HG02798 (cell line): Measurements from ENCODE around the gene ADPGK.
"Not testable (repeated sequence)": the region's sequence is repeated elsewhere in the genome, so short reads cannot be mapped to it uniquely, and the experiment has no call there.

Experiments
- ATAC-seq: cut with Tn5 transposase; IDR thresholded peaks from one replicate; pipeline ENCODE4 v1.9.1; 2021; ENCODE audit warnings: mild to moderate bottlenecking; ENCODE audit not compliant: unreplicated experiment, poor library complexity

The ADPGK gene

GRCh38 chr15:72783640-72784455 lies at the start of gene ADPGK:
Gene ADPGK, minus strand, starts transcription at chr15:72783758. Its CDS starts 67 bp downstream, at chr15:72783691.
- ATAC-seq, result peak; percentile 86

DNA sequence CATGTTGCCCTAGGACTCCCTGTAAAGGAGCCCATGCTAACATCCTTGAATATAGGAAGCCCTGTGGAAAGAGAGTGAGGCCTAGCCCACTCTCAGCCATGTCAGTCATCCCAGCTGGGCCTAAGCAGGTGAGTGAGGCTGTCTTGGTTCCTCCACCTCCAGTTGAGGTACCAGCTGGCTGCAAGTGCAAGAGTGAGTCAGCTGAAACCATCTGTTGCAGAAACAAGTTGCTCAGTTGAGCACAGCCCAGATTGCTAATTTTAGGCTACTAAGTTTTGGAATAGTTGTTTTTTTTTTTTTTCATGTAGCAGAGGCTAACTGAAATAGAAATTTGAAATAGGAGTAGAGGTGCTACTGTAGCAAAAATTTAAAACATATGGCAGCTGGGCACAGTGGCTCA lies 43.7 kb upstream of the ADPGK start:
- ATAC-seq, result no peak

- no peak for ATAC-seq
Measured at GRCh38 chr15:72826611-72827010, 43.1 kb upstream of the ADPGK start.

DNA sequence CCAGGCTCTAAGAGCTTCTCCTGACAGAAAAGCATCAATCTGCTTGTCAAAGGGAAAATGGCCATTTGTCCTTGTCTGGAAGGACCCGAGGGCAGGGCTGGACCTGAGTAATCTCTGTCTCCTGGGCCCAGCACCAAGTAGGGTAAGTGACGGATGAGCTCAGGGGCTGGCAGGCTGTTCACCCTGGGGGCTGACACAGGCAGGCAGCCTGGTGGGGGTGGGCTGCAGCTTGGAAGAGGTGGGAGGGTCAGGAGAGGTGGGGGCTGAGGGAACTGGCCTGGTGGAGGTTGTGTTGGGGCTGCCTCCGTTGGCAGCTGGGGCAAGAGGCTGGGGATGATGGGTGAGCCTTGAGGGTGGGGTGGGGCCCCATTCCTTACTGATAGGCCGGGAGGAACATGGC lies 42.3 kb upstream of the ADPGK start:
- no peak for ATAC-seq

DNA sequence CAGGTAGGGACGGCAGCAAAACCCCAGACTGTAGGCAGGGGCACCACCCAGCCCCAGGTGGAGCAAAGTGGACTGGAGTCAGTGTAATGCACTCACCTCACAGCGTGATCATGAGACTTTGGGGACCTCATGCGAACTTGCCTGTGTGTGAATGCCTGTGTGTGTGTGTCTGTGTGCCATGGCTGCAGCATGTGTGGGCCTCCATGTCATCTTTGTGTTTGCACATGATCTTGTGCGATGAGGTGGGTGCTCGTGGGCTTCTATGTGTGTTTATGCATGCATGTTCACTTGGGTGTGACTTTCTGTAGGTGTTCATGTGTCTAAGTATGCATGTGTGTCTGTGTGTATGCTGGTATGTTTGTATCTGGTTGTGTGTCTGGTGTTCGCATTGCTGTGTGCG lies 41.2 kb upstream of the ADPGK start:
- no peak for ATAC-seq

- ATAC-seq, result no peak
Measured at GRCh38 chr15:72824112-72824511, 40.6 kb upstream of the ADPGK start.

- ATAC-seq, result no peak
Measured at GRCh38 chr15:72820278-72820677, 36.7 kb upstream of the ADPGK start.

- ATAC-seq, result no peak
Measured at GRCh38 chr15:72818632-72819031, 35.1 kb upstream of the ADPGK start.

- no peak for ATAC-seq
Measured at GRCh38 chr15:72813345-72814004, 29.9 kb upstream of the ADPGK start.

DNA sequence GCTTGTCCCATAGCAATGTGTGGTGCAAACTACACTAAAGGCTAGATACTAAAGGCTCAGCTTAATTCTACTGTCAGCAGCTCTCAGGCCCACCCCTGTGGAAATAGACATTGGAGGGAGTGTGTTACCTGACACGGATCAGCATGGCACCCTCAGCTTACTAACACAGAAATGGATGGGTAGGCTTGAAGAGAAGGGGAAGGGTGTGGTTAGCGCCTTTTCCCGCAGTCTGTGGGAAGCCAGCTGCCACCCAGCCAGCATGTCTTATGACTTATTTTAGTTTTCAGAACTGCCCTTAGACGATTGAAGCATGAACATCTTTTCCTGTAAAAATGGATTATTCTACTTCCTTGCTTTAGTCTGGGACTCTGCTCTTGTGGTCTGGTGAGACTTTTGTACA lies 25.8 kb upstream of the ADPGK start:
- no peak for ATAC-seq

DNA sequence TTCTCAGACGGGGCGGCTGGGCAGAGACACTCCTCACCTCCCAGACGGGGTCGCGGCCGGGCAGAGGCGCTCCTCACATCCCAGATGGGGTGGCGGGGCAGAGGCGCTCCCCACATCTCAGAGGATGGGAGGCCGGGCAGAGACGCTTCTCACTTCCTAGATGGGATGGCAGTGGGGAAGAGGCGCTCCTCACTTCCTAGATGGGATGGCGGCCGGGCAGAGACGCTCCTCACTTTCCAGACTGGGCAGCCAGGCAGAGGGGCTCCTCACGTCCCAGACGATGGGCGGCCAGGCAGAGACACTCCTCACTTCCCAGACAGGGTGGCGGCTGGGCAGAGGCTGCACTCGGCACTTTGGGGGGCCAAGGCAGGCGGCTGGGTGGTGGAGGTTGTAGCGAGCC lies 23.8 kb upstream of the ADPGK start:
- not testable (repeated sequence) for ATAC-seq

GRCh38 chr15:72803006-72803405 lies 19.4 kb upstream of the ADPGK start:
- no peak for ATAC-seq

GRCh38 chr15:72801590-72802325 lies 18.2 kb upstream of the ADPGK start:
- ATAC-seq, result no peak

DNA sequence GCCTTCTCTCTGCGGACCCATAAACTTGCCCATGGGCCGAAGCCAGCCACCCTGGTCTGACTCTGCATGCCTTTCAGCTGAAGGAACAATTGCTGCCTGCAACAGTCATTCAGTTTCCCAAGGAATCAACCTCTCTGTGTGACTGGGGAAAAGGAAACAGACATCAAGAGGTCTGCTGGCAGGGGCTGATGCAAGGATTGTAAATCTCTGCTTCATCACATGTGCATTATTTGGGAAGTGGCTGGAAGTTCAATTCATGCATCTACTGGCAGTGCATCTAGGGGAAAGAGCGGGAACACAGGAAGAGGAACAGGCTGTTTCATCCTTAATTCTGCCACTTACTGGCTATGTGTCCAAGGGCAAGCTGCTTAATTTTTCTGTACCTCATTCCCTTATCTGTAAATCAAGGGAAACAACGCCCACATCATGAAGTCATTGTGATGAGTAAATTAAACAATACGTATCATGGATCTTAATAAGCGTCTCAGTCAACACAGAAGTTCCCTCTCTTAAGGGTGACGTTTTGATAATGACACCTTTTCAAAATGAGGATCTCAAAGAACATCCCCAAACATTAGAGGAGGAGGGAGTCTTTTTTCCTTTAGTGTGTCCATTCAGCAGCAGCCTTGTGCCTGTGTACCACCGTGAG lies 17.4 kb upstream of the ADPGK start:
- no peak for ATAC-seq

GRCh38 chr15:72797834-72798233 lies 14.3 kb upstream of the ADPGK start:
- no peak for ATAC-seq

DNA sequence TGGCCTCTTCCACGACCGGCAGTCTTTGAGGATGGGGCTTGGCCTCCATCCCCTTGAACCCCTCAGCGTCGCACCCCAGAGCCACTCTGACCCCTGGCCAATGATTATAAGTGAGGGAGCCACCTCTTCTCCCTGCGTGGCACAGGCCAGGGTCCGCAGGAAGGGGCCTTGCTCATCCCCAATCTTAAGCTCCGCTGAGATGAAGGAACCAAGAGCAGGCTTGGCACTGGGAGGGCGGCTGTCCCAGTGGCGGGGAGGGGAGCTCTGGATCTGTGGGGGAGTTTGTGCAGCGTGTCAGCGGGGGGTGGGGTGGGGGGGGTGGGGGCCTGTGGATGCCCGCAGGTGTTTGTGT lies 13.8 kb upstream of the ADPGK start:
- peak; percentile 9 for ATAC-seq

- ATAC-seq, result peak; percentile 59
Measured at GRCh38 chr15:72796515-72797337, 13.2 kb upstream of the ADPGK start.

GRCh38 chr15:72796210-72796514 lies 12.6 kb upstream of the ADPGK start:
- no peak for ATAC-seq

DNA sequence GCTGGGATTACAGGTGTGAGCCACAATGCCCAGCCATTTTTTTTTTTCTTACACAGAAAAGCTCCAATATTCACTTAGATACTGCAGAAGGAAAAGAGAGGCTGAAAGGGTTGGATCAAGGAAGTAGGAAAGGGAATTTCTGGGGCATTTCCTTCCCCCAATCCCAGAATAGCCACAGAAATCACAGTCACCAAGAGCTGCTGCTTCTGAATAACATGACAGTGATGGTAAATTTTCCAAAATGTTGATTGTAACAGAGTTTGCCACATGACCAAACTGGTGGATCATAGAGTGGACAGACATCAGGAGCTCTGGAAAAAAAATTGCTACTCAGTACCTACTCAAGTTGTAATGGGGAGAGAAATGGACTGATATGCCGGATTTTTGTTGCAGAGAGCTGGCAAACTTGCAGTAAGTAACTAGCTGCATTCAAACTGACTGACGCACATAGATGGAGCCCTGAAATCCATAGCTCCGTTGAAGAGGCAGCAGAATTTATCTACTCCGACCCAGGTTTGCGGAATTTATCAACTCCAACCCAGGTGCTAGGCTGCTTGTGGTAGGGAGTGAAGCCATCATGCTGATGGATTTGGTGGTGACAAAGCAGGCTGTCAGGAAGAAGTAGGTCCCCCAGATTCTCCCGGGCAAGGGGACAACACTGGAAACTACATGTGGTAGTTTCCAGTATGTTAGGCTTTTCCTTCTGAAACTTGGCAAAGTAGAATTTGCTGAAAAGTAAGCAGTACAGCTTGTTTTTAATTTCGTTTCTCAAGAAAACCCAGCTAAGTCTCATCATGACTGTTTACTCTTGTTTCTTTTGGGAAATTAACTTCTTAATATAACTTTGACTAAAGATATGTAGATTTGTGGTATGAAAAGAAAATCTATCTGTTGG lies 10.5 kb upstream of the ADPGK start:
- ATAC-seq, result no peak
